T-helper 1 cell (primary cell): ENCODE data around the gene NRM.
"Not testable (repeated sequence)": the region's sequence is repeated elsewhere in the genome, so short reads cannot be mapped to it uniquely, and the experiment has no call there.

ENCODE experiments used
- DNase-seq, 5 donors: peaks; one replicate each; pipeline ENCODE4 v3.0.0-alpha.2; 2012 to 2020
- total RNA-seq, 4 donors: gene quantifications; one replicate each; lab custom pipeline; 2026; lab: John Stamatoyannopoulos, UW

Gene NRM
- 2.3 to 4.6 (median 2.7) reads per million in 4 donors for total RNA-seq

- DNase-seq = peak; percentile 56 to 79 (median 65)
These were observed at the start of gene NRM for GRCh38 chr6:30690403-30691207. Gene NRM (minus strand): TSS chr6:30690984. CDS start chr6:30690974, 10 bp downstream.

GRCh38 chr6:30740540-30740870, 49.7 kb upstream of the NRM start:
- no peak for DNase-seq

GRCh38 chr6:30738532-30738931, 47.7 kb upstream of the NRM start:
- no peak for DNase-seq

- DNase-seq = no peak
These were observed 45.0 kb upstream of the NRM start for GRCh38 chr6:30735668-30736314.

- DNase-seq = no peak
These were observed 41.6 kb upstream of the NRM start for GRCh38 chr6:30732237-30732943.

- peak; percentile 74 to 87 (median 79) for DNase-seq
These were observed 40.0 kb upstream of the NRM start for GRCh38 chr6:30730601-30731435.

GRCh38 chr6:30727920-30728553, 37.3 kb upstream of the NRM start:
- DNase-seq = no peak

- no peak for DNase-seq
These were observed 36.0 kb upstream of the NRM start for GRCh38 chr6:30726506-30727413.

GRCh38 chr6:30725713-30726505, 35.1 kb upstream of the NRM start:
- DNase-seq = no peak

GRCh38 chr6:30724906-30725667, 34.3 kb upstream of the NRM start:
- DNase-seq = no peak

- not testable (repeated sequence) for DNase-seq
These were observed 33.3 kb upstream of the NRM start for GRCh38 chr6:30723843-30724741.

GRCh38 chr6:30723159-30723842, 32.5 kb upstream of the NRM start:
- not testable (repeated sequence) for DNase-seq

- DNase-seq = peak; percentile 51 to 86 (median 76)
These were observed 31.7 kb upstream of the NRM start for GRCh38 chr6:30722280-30723112.

GRCh38 chr6:30722025-30722279, 31.2 kb upstream of the NRM start:
- DNase-seq = not testable (repeated sequence)

GRCh38 chr6:30721198-30722024, 30.6 kb upstream of the NRM start:
- DNase-seq = peak; percentile 92 to 97 (median 93)

GRCh38 chr6:30720738-30721197, 30.0 kb upstream of the NRM start:
- DNase-seq = peak in 3 of 5 donors; percentile 36 to 78 (median 37)
